Measurements from ENCODE around the gene CHST3.

- TF ChIP-seq ZBTB49 (CRISPR knock-in tag; IDR thresholded peaks at IDR 0.05; ENCODE audit: borderline replicate concordance) (no peak), NFYB (IDR thresholded peaks at IDR 0.05; ENCODE audit: extremely low read depth, insufficient read length) (no peak)
Observed at GRCh38 chr10:72015841-72016240, 51.6 kb downstream of the CHST3 start.

Measured in K562 (cell line).